ENCODE data around the gene SNRNP27. TPM values are rescaled to one million over a fixed set of nuclear protein-coding genes. Genes with fewer than 3 reads are reported as not detected.
"Not testable (repeated sequence)": the region's sequence is repeated elsewhere in the genome, so short reads cannot be mapped to it uniquely, and the experiment has no call there.

SNRNP27 gene
- total RNA-seq, 2 experiments from 2014 or later = 58.1 to 62.8 TPM

DNA sequence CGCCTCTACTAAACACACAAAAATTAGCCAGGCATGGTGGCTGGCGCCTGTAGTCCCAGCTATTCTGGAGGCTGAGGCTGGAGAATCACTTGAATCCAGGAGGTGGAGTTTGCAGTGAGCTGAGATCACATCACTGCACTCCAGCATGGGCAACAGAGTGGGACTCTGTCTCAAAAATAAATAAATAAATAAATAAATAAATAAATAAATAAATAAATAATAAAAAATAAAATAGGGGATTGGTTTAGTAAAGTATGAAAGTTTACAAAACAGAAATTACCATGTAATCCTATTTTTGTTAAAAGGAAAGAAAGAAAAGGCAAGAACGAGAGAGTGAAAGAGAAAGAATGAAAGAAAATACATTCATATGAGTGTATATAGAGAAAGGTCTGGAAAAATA is 56.9 kb downstream of the SNRNP27 start:
- POLR2A ChIA-PET; H3K27ac Mint-ChIP-seq; H3K36me3 Mint-ChIP-seq (ENCODE audit: low read depth); H3K4me3 Mint-ChIP-seq; H3K27me3 Mint-ChIP-seq; H3K9me3 Mint-ChIP-seq; DNase-seq: not testable (repeated sequence)
- CTCF ChIA-PET = interaction anchor here (0.6 kb wide), 1 partner anchor 10 kb away, joined by 3 read pairs; no protein-coding TSS in a partner anchor
- peaks cover 28% of the 10 kb centered on the region for H3K4me1 Mint-ChIP-seq

DNA sequence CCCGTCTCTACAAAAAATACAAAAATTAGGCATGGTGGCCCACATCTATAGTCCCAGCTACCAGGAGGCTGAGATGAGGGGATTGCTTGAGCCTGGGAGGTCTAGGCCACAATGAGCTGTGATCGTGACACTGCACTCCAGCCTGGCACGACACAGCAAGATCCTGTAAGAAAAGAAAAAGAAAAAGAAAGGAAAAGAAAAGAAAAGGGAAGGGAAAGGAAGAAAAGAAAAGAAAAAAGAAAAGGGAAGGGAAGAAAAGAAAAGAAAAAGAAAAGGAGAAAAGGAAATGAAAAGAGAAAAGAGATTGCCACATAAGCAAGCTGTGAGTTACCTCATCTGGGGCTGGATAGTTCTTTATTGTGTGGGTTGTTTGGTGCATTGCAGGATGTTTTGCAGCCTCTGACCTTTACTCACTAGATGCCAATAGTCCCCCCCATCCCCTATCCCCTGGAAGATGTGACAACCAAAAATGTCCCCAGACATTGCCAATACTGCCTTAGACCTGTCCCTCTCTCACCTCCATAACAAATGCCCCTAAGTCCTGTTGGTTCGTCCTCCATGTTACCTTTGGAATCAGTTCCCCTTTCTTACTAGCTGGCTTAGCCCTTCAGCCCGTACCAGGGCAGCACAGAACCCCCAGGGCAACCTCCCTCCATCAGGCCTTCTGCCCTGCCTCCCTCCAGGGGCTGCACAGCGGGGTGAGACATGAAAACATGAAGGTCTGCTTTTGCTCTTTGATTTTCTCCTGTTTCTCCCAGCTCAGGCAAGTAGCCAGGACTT is 58.8 kb downstream of the SNRNP27 start:
- Mint-ChIP-seq H3K4me3 (no peak overlapping the region), H3K4me1 (peaks cover 10% of the 10 kb centered on the region), H3K27me3 (peaks cover 17% of the 10 kb centered on the region), H3K27ac (no peak overlapping the region), H3K9me3 (no peaks in the 10 kb centered on the region), H3K36me3 (ENCODE audit: low read depth) (peaks cover under 1% of the 10 kb centered on the region)
- DNase-seq = no peak
- POLR2A ChIA-PET = no interaction called here
- CTCF ChIA-PET = interaction anchor here (0.5 to 0.9 kb wide), 3 partner anchors 20 to 122 kb away, joined by 3 read pairs; no protein-coding TSS in a partner anchor

DNA sequence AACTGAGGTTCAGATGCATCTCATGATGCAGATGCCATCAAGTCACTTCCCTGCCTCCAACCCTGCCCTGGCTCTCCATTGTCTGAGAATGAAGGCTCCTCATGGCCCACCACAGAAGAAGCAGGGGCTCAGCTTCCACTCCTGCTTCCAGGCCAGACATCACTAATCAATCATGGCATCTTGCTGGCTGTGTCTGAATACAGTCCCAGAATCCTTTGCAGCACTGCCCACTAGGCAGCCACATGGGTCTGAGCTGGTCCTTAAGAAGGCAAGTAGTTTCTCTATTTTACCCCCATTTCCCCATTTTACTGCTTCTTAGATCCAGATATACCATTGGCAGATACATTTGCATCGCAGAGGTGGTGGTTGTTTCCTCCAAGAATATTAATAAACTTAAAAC is 60.3 kb downstream of the SNRNP27 start:
- H3K27me3 Mint-ChIP-seq = peaks cover 24% of the 10 kb centered on the region
- H3K36me3 Mint-ChIP-seq (ENCODE audit: low read depth) = no peaks in the 10 kb centered on the region
- ChIA-PET CTCF (interaction anchor here (0.7 to 2.9 kb wide), 3 partner anchors 9 to 84 kb away, joined by 3 to 9 read pairs (median 3); no protein-coding TSS in a partner anchor), POLR2A (no interaction called here)
- DNase-seq = no peak
- H3K4me3 Mint-ChIP-seq = no peak overlapping the region
- no peaks in the 10 kb centered on the region for H3K9me3 Mint-ChIP-seq
- H3K4me1 Mint-ChIP-seq = peaks cover 8% of the 10 kb centered on the region
- no peak overlapping the region for H3K27ac Mint-ChIP-seq

Other genes with a start within 250 kb of the SNRNP27 start
- gene ANXA4, start 151.8 kb upstream of the SNRNP27 start, total RNA-seq = 10 to 100 TPM; 70.6 to 75.9 TPM
- gene GMCL1, start 64.3 kb upstream of the SNRNP27 start, total RNA-seq = 10 to 100 TPM; 19.4 to 24.9 TPM
- gene MXD1, start 21.2 kb downstream of the SNRNP27 start, total RNA-seq = 10 to 100 TPM; 17.0 to 19.1 TPM
- under 1 TPM; 0.69 to 0.99 TPM for gene ASPRV1, start 67.7 kb downstream of the SNRNP27 start, total RNA-seq
- gene PCBP1, start 193.5 kb downstream of the SNRNP27 start, total RNA-seq = 100 to 1,000 TPM; 527 to 544 TPM